Immature natural killer cell (primary cell): ENCODE measurements around the gene ATXN7L3. TPM values are rescaled to one million over a fixed set of nuclear protein-coding genes. Genes with fewer than 3 reads are reported as not detected.
"Not testable (repeated sequence)": the region's sequence is repeated elsewhere in the genome, so short reads cannot be mapped to it uniquely, and the experiment has no call there.

Experiments
- DNase-seq, 3 donors: peaks; one replicate each; pipeline ENCODE4 v3.0.0; 2022; ENCODE audit warnings: mixed read lengths in 1 of 3
- H3K27ac Mint-ChIP-seq, 6 donors: one replicate each; pipeline ENCODE4 v1.8.0; 2020; ENCODE audit warnings: mixed read lengths in 6 of 6, mild to moderate bottlenecking in 5 of 6, inconsistent platforms in 4 of 6, moderate library complexity in 3 of 6
- H3K27me3 Mint-ChIP-seq, 3 donors: one replicate each; pipeline ENCODE4 v1.8.0; 2020 to 2021; ENCODE audit warnings: low read depth in 3 of 3, mild to moderate bottlenecking in 3 of 3, mixed read lengths in 3 of 3, moderate library complexity in 3 of 3, inconsistent platforms in 1 of 3
- H3K36me3 Mint-ChIP-seq, 3 donors: one replicate each; pipeline ENCODE4 v1.8.0; 2020; ENCODE audit warnings: mixed read lengths in 3 of 3, inconsistent platforms in 2 of 3, mild to moderate bottlenecking in 2 of 3
- H3K4me1 Mint-ChIP-seq, 2 donors: one replicate each; pipeline ENCODE4 v1.8.0; 2020; ENCODE audit warnings: inconsistent platforms in 2 of 2, mild to moderate bottlenecking in 2 of 2, mixed read lengths in 2 of 2, moderate library complexity in 1 of 2
- H3K4me3 Mint-ChIP-seq, 5 donors: one replicate each; pipeline ENCODE4 v1.8.0; 2020; ENCODE audit warnings: mild to moderate bottlenecking in 5 of 5, mixed read lengths in 5 of 5, inconsistent platforms in 3 of 5, moderate library complexity in 3 of 5
- H3K9me3 Mint-ChIP-seq, 6 donors: one replicate each; pipeline ENCODE4 v1.8.0; 2020; ENCODE audit warnings: mild to moderate bottlenecking in 6 of 6, mixed read lengths in 6 of 6, inconsistent platforms in 4 of 6, moderate library complexity in 3 of 6
- polyA plus RNA-seq, 3 donors: library from polyadenylated mRNA; unstranded; fragments of 300-500 nt; fragmentation: Illumina TruSeq; gene quantifications; one replicate each; pipeline ENCODE4 v1.2.3, GENCODE V29; 2021

Gene ATXN7L3
- polyA plus RNA-seq, 3 donors from 2014 or later = 5.1 to 11.9 (median 6.8) TPM

DNA sequence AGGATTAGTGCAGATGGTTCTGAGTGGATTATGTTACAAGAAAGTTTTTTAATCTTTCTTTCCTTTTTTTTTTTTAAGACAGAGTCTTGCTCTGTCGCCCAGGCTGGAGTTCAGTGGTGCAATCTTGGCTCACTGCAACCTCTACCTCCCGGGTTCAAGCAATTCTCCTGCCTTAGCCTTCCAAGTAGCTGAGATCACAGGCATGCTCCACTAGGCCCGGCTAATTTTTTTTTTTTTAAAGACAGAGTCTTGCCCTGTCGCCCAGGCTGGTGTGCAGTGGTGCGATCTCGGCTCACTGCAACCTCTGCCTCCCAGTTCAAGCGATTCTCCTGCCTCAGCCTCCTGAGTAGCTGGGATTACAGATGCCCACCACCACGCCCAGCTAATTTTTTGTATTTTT is 55.8 kb downstream of the ATXN7L3 start:
- H3K36me3 Mint-ChIP-seq, DNase-seq, H3K27ac Mint-ChIP-seq, H3K9me3 Mint-ChIP-seq: not testable (repeated sequence)
- Mint-ChIP-seq H3K4me3 (peak overlapping the region in 2 of 5 donors; percentile 30 to 35), H3K27me3 (peaks cover 4 to 15% (median 7%) of the 10 kb centered on the region in 3 donors), H3K4me1 (peaks cover 13% of the 10 kb centered on the region in 2 donors)

Other genes starting within 250 kb of the ATXN7L3 start
- gene PYY, start 245.9 kb downstream of the ATXN7L3 start, polyA plus RNA-seq = not detected
- 1 to 10 TPM in 2 of 3 donors, under 1 TPM in 1; 0.75 to 1.9 (median 1.2) TPM for gene NAGS, start 195.3 kb downstream of the ATXN7L3 start, polyA plus RNA-seq
- 10 to 100 TPM; 31.6 to 40.3 (median 38.3) TPM for gene TMEM101, start 184.9 kb downstream of the ATXN7L3 start, polyA plus RNA-seq
- gene LSM12, start 133.2 kb downstream of the ATXN7L3 start, polyA plus RNA-seq = 10 to 100 TPM; 56.5 to 82.6 (median 77.9) TPM
- gene G6PC3, start 129.1 kb downstream of the ATXN7L3 start, polyA plus RNA-seq = 10 to 100 TPM; 30.9 to 41.6 (median 31.5) TPM
- 10 to 100 TPM; 12.0 to 28.7 (median 20.3) TPM for gene HDAC5, start 76.2 kb downstream of the ATXN7L3 start, polyA plus RNA-seq
- gene HROB, start 58.0 kb downstream of the ATXN7L3 start, polyA plus RNA-seq = 1 to 10 TPM in 1 of 3 donors, under 1 TPM in 1, not detected in 1; 0.22 to 1.0 TPM
- under 1 TPM in 1 of 3 donors, not detected in 2; 0.27 TPM for gene ASB16, start 29.2 kb downstream of the ATXN7L3 start, polyA plus RNA-seq
- 10 to 100 TPM; 20.2 to 32.8 (median 26.5) TPM for gene TMUB2, start 12.9 kb downstream of the ATXN7L3 start, polyA plus RNA-seq
- gene UBTF, start 19.8 kb upstream of the ATXN7L3 start, polyA plus RNA-seq = 10 to 100 TPM in 2 of 3 donors, 1 to 10 TPM in 1; 7.2 to 68.8 (median 21.6) TPM
- under 1 TPM in 1 of 3 donors, not detected in 2; 0.23 TPM for gene SLC4A1, start 68.3 kb upstream of the ATXN7L3 start, polyA plus RNA-seq
- not detected for gene RUNDC3A, start 108.7 kb upstream of the ATXN7L3 start, polyA plus RNA-seq
- gene SLC25A39, start 124.9 kb upstream of the ATXN7L3 start, polyA plus RNA-seq = 100 to 1,000 TPM; 125 to 158 (median 127) TPM
- 100 to 1,000 TPM in 1 of 3 donors, 10 to 100 TPM in 2; 50.9 to 103 (median 73.3) TPM for gene GRN, start 145.4 kb upstream of the ATXN7L3 start, polyA plus RNA-seq
- gene FAM171A2, start 164.0 kb upstream of the ATXN7L3 start, polyA plus RNA-seq = under 1 TPM in 1 of 3 donors, not detected in 2; 0.07 TPM
- gene ITGA2B, start 189.8 kb upstream of the ATXN7L3 start, polyA plus RNA-seq = 1 to 10 TPM; 1.9 to 9.3 (median 2.8) TPM